Tibial nerve (tissue), 4 donors: ENCODE results near the gene GPAT2.

ENCODE experiments used
- CTCF ChIP-seq, 5 experiments: fragments of 200-600 bp in 3 of 5; fragments of 450-650 bp in 2 of 5; sonication (generic) in 3 of 5; IDR thresholded peaks; one replicate each; pipeline ENCODE4 v1.5.1; 2016 to 2019; ENCODE audit warnings: antibody characterized with exemption in 5 of 5, mild to moderate bottlenecking in 3 of 5, moderate library complexity in 2 of 5
- EP300 ChIP-seq, 2 donors: sonication (generic); formaldehyde crosslinking; IDR thresholded peaks; one replicate each; pipeline ENCODE4 v1.6.1; 2017; ENCODE audit warnings: antibody characterized with exemption in 2 of 2, mild to moderate bottlenecking in 1 of 2

GRCh38 chr2:96025194-96025492 lies 9.6 kb downstream of the GPAT2 start:
- TF ChIP-seq CTCF (IDR thresholded peaks at IDR 0.05) (no peak), EP300 (IDR thresholded peaks at IDR 0.05) (no peak)
